ENCODE measurements around the gene PLIN5.

The PLIN5 gene

GRCh38 chr19:4500841-4501591, 34.0 kb downstream of the PLIN5 start:
- DNase-seq (ENCODE audit: low read depth), result no peak
- no peak for TF ChIP-seq CTCF (IDR thresholded peaks at IDR 0.05; ENCODE audit: low read depth, low read length, missing control alignments)
- H3K4me3 ChIP-seq (ENCODE audit: low read depth, low read length), result no peak overlapping the region
- in situ Hi-C loops (cut with HindIII; ENCODE audit: low sequenced_read_pairs), result no loop called here

GRCh38 chr19:4499855-4500254, 35.2 kb downstream of the PLIN5 start:
- no peak for TF ChIP-seq CTCF (IDR thresholded peaks at IDR 0.05; ENCODE audit: low read depth, low read length, missing control alignments)
- DNase-seq (ENCODE audit: low read depth), result no peak
- H3K4me3 ChIP-seq (ENCODE audit: low read depth, low read length), result no peak overlapping the region
- in situ Hi-C loops (cut with HindIII; ENCODE audit: low sequenced_read_pairs), result no loop called here

GRCh38 chr19:4499318-4499717, 35.7 kb downstream of the PLIN5 start:
- no peak overlapping the region for H3K4me3 ChIP-seq (ENCODE audit: low read depth, low read length)
- DNase-seq (ENCODE audit: low read depth), result no peak
- TF ChIP-seq CTCF (IDR thresholded peaks at IDR 0.05; ENCODE audit: low read depth, low read length, missing control alignments), result no peak
- in situ Hi-C loops (cut with HindIII; ENCODE audit: low sequenced_read_pairs), result no loop called here

- in situ Hi-C loops (cut with HindIII; ENCODE audit: low sequenced_read_pairs), result no loop called here
- H3K4me3 ChIP-seq (ENCODE audit: low read depth, low read length), result no peak overlapping the region
- DNase-seq (ENCODE audit: low read depth), result no peak
- TF ChIP-seq CTCF (IDR thresholded peaks at IDR 0.05; ENCODE audit: low read depth, low read length, missing control alignments), result no peak
Observed at GRCh38 chr19:4498694-4499093, 36.3 kb downstream of the PLIN5 start.

- in situ Hi-C loops (cut with HindIII; ENCODE audit: low sequenced_read_pairs), result no loop called here
- no peak overlapping the region for H3K4me3 ChIP-seq (ENCODE audit: low read depth, low read length)
- no peak for DNase-seq (ENCODE audit: low read depth)
- no peak for TF ChIP-seq CTCF (IDR thresholded peaks at IDR 0.05; ENCODE audit: low read depth, low read length, missing control alignments)
Observed at GRCh38 chr19:4497770-4498389, 37.1 kb downstream of the PLIN5 start.

- in situ Hi-C loops (cut with HindIII; ENCODE audit: low sequenced_read_pairs), result no loop called here
- no peak overlapping the region for H3K4me3 ChIP-seq (ENCODE audit: low read depth, low read length)
- TF ChIP-seq CTCF (IDR thresholded peaks at IDR 0.05; ENCODE audit: low read depth, low read length, missing control alignments), result no peak
- DNase-seq (ENCODE audit: low read depth), result no peak
Observed at GRCh38 chr19:4496304-4496703, 38.7 kb downstream of the PLIN5 start.
